Measurements from ENCODE around the gene ADAMTSL1.

The ADAMTSL1 gene

GRCh38 chr9:18467696-18468095 lies 6.3 kb upstream of the ADAMTSL1 start:
- no peak for TF ChIP-seq CTCF (IDR thresholded peaks at IDR 0.05)

GRCh38 chr9:18472435-18472834 lies 1.5 kb upstream of the ADAMTSL1 start:
- no peak for TF ChIP-seq CTCF (IDR thresholded peaks at IDR 0.05)

- TF ChIP-seq CTCF (IDR thresholded peaks at IDR 0.05) = no peak
Measured at GRCh38 chr9:18472841-18473251, 1.1 kb upstream of the ADAMTSL1 start.

- TF ChIP-seq CTCF (IDR thresholded peaks at IDR 0.05) = no peak
Measured at GRCh38 chr9:18474783-18475182, 830 bp downstream of the ADAMTSL1 start.

GRCh38 chr9:18477121-18477660 lies 3.2 kb downstream of the ADAMTSL1 start:
- no peak for TF ChIP-seq CTCF (IDR thresholded peaks at IDR 0.05)

- TF ChIP-seq CTCF (IDR thresholded peaks at IDR 0.05) = no peak
Measured at GRCh38 chr9:18477719-18478118, 3.8 kb downstream of the ADAMTSL1 start.

GRCh38 chr9:18478501-18479361 lies 4.8 kb downstream of the ADAMTSL1 start:
- TF ChIP-seq CTCF (IDR thresholded peaks at IDR 0.05) = no peak

All from LNCAP (cell line).